ENCODE data around the gene PDIA2.
"Not testable (repeated sequence)": the region's sequence is repeated elsewhere in the genome, so short reads cannot be mapped to it uniquely, and the experiment has no call there.

PDIA2 gene, protein sequence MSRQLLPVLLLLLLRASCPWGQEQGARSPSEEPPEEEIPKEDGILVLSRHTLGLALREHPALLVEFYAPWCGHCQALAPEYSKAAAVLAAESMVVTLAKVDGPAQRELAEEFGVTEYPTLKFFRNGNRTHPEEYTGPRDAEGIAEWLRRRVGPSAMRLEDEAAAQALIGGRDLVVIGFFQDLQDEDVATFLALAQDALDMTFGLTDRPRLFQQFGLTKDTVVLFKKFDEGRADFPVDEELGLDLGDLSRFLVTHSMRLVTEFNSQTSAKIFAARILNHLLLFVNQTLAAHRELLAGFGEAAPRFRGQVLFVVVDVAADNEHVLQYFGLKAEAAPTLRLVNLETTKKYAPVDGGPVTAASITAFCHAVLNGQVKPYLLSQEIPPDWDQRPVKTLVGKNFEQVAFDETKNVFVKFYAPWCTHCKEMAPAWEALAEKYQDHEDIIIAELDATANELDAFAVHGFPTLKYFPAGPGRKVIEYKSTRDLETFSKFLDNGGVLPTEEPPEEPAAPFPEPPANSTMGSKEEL

DNA sequence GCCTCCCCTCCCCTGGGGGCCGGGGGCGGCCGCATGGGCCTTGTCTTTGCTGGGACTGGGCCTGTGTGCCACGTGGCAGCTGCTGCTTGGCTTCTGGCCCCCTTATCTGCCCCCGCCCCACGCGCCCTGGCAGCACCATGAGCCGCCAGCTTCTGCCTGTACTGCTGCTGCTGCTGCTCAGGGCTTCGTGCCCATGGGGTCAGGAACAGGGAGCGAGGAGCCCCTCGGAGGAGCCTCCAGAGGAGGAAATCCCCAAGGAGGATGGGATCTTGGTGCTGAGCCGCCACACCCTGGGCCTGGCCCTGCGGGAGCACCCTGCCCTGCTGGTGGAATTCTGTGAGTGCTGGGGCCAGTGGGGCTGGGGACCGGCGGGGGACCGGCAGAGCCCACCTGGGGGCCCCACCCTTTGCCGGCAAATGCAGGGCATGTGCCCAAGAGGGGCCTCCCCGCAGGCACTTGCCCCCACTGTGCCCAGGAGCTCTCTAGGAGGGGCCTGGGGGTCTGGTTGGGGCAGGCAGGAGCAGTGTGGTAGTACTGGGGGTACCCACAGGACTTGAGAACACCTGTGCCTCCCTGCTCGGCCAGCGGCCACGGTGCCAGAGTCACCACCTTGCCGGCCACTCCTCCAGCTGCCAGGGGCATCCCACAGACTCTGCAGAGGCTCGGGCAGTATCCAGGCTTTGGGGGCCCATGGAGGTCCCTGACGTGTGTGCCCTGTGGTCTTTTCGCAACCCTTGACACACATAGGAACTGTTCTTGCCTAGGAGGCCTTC is at the start of gene PDIA2:
Gene PDIA2 (plus strand): TSS at position 132 of the 773 bp plus-strand sequence. CDS start 6 bp downstream, at position 138.
- DNase-seq (ENCODE audit: low read depth, low spot score), result no peak

DNA sequence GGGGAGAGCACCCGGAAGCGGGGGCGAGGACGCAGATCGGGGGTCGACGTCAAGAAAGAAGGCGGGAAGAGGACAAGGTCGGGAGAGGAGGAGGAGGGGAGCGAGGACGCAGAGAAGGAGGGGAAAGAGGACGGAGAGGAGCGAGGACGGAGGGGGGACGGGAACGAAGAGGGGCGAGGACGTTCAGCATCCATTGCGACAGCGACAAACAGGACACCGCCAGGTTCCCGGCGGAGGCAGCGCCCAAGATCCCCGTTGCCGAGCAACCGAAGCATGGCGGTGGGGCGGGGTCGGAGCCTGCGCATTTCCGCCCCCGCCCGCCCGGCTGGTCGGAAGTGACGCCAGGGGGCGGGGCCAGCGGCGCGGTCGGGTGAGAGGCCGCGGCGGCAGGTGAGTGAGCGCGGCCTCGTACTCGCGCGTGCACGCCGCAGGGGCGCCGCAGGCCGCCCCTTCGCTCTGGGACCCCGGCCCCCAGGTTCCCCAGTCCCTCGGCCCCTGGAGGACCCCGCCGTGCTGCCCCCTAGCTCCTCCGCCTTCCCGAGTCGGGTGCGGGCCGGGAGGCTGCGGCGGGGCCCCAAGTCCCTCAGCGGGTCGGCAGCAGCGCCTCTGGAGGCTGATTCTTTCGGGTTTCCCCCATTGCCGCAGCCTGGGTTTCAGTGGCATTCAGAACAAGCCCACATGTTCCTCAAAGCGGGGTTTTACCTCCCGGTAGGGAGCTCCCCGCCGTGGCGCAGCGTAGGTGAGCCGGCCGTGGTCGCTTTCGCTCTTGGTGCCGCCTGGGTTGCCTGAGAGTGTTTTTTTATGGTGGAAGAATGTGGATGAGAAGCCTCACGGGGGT is 48.3 kb upstream of the PDIA2 start, which contains the start of gene FAM234A:
Gene FAM234A (plus strand): TSS at position 354 of the 838 bp plus-strand sequence. CDS start 19,593 bp downstream, outside the sequence.
- DNase-seq (ENCODE audit: low read depth, low spot score), result peak; percentile 89

DNA sequence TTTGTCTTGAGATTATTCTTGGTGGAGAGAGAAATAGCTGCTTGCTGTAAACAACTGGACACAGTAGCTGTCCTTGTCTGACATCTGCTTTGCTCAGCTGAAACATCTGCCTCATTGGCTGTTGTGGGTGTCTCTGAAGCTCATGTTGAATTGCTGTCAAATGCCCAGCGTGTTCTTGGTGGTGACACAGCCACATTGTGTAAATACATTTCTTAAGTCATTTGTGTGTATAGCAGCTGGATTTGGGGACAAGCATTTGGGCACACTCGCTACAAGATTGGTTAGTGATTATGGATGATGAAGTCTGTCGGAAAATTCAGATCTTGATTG is 43.1 kb upstream of the PDIA2 start:
- DNase-seq (ENCODE audit: low read depth, low spot score), result no peak

DNA sequence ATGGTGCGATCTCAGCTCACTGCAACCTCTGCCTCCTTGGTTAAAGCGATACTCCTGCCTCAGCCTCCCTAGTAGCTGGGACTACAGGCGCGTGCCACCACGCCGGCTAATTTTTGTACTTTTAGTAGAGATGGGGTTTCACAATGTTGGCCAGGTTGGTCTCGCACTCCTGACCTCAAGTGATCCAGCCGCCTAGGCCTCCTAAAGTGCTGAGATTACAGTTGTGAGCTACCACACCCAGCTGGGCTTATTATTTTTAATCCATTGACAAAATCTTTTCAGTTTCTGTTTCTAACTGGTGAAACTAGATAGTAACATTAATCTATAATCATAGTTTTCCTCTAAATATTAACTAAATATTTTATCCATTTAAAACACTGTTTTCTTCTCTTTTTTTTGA is 42.4 kb upstream of the PDIA2 start:
- DNase-seq (ENCODE audit: low read depth, low spot score), result no peak

DNA sequence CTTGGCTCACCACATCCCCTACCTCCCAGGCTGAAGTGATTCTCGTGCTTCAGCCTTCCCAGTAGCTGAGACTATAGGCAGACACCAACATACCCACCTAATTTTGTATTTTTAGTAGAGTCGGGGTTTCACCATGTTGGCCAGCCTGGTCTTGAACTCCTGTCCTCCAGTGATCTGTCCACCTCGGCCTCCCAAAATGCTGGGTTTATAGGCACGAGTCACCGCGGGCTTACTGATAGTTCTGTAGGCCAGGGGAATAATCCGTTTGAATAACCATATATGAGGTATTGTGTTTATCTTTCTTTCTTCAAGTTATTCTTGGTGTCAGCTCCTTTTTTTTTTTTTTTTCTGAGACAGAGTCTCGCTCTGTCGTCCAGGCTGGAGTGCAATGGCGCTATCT is 40.7 kb upstream of the PDIA2 start:
- DNase-seq (ENCODE audit: low read depth, low spot score), result no peak

DNA sequence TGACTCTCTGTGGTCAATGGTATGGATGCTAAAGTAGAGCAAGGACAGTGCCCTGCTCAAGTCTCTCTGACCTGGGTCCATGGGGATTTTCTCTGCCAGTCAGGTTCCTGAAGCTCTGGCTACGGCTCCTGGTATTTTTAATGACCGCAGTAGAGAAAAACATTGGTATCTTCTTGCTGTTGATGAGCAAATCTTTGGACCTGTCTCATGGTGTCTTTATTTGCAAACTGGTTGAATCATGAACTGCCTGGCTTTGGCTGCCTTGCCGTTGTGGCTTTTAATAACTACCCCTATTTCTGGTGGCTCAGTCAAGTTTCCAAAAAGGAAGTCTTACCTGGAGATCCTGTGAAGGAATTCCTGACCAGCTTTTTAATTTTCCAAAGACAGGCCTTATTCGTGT is 39.6 kb upstream of the PDIA2 start:
- no peak for DNase-seq (ENCODE audit: low read depth, low spot score)

DNA sequence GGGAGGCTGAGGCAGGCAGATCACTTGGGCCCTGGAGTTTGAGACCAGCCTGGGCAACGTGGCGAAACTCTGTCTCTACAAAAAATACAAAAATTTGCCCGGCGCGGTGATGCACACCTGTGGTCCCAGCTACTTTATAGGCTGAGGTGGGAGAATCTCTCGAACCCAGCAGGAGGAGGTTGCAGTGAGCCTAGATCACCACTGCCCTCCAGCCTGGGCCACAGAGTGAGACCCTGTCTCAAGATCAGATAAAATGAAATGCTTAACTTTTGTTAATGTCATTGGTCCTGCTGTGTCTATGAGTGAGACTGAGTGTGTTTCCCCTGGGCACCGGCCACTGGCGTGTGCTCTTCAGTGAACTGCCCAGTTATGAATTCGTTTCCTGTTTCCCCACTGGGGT is 37.9 kb upstream of the PDIA2 start:
- DNase-seq (ENCODE audit: low read depth, low spot score), result no peak

DNA sequence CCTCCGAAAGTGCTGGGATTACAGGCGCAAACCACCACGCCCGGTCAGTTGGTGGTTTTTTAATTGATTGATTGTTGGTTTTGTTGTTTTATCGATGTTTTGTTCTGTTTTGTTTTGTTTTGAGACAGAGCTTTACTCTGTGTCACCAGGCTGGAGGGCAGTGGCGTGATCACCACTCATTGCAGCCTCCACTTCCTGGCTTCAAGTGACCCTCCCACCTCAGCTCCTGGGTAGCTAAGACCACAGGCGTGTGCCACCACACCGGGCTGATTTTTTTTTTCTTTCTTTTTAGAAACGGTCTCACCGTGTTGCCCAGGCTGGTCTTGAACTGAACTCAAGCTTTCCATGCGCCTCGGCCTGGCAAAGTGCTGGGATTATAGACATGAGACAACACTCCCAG is 35.9 kb upstream of the PDIA2 start:
- no peak for DNase-seq (ENCODE audit: low read depth, low spot score)

DNA sequence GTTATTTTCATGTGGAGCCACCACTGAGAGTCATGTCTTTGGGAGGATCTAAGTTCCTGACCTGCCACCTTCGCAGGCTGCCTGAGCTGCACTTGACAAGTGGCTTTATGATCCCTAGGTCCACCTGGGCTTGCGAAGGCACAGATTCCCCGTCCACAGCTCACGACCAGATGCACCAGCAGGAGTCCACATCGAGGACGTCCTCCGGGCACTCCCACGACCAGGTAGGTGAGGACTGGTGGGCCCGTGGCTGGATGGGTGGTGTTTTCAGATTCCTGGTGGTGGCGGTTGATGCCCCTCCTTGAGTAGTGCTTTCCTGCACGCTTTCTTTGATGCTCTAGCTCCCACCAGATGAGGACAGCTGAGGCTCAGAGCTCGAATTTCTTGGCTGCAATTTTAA is 33.5 kb upstream of the PDIA2 start:
- DNase-seq (ENCODE audit: low read depth, low spot score), result no peak

DNA sequence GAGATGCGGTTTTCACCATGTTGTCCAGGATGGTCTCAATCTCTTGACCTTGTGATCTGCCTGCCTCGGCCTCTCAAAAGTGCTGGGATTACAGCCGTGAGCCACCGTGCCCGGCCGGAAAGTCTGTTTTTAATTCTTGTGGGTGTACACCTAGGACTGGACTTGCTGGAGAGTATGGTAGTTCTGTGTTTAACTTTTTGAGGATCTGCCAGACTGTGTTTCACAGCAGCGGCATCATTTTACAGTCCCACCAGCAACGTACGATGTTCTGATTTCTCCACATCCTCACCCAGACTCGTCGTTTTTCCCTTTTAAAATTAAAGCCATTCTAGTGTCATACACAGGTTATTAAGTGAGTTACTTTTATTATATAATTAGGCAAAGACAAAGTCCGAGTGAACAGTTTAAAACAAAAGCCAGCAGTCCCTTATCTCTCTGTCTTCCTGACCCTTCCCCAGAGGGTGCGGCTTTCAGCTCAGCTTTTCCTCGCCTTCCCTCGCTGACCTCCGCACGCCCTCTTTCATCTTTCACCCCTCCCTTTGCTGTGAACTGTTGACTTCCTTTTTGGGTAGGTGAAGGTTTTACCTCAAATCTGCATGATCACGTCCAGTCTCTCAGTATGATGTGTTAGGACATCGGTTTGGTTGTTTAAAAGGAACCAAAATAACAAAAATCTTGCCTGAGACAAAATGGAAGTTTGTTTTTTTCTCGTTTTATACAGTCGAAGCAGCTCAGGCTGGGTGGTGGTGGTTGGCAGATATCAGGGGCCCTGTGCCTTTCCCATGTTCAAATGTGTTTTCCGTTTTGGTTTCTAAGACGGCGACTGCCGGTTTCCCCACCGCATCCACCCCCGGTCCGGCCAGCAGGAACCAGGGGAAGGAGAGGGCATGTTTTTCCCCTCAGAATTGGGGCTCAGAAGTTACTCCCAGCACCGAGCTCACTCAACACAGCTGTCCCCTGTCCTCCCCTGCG is 30.3 kb upstream of the PDIA2 start:
- no peak for DNase-seq (ENCODE audit: low read depth, low spot score)

DNA sequence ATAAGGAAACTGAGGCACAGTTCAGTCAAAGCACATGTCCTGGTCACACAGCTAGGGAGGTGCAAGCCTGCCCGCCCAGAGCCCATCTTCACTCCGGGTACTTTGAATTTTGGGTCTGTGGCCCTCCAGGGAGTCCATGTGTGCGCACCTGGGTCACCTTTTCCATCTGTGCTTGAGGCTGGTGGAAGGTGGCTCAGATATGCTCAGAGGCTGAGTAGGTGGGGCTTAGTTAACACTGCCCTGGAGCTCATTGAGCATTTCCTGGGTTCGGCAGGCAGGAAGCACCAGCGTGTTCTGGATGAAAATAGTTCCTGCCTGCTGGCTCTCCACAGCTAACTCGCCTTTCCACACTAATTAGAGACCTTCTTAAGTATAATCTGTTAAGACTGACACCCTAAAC is 29.1 kb upstream of the PDIA2 start:
- no peak for DNase-seq (ENCODE audit: low read depth, low spot score)

DNA sequence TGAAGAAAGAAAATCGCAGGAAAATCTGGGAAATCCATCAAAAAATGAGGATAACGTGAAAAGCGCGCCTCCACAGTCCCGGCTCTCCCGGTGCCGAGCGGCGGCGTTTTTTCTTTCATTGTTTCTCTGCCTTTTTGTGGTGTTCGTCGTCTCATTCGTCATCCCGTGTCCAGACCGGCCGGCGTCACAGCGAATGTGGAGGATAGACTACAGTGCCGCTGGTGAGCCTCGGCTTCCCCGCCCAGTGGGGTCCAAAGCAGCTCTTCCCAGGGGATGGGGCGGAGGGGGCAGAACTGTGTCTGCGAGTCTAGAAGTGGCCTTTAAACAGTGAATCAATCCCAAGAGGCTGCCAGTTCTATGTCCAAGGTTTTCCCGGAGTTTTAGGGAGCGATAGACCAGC is 28.5 kb upstream of the PDIA2 start:
- DNase-seq (ENCODE audit: low read depth, low spot score), result no peak

DNA sequence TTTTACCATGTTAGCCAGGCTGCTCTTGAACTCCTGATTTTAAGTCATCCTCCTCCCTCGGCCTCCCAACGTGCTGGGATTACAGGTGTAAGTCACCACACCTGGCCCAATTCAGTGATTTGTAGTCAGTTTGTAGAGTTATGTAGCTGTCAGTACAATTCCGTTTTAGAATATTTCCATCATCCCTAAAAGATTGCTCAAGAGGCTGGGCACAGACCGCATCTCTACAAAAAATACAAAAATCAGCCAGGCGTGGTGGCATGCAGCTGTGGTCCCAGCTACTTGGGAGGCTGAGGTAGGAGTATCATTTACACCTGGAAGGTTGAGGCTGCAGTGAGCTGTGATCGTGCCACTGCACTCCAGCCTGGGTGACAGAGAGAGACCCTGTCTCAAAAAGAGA is 27.8 kb upstream of the PDIA2 start:
- no peak for DNase-seq (ENCODE audit: low read depth, low spot score)

DNA sequence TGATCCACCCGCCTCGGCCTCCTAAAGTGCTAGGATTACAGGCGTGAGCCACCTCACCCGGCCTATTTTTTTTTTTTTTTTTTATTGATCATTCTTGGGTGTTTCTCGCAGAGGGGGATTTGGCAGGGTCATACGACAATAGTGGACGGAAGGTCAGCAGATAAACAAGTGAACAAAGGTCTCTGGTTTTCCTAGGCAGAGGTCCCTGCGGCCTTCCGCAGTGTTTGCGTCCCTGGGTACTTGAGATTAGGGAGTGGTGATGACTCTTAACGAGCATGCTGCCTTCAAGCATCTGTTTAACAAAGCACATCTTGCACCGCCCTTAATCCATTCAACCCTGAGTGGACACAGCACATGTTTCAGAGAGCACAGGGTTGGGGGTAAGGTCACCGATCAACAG is 24.9 kb upstream of the PDIA2 start:
- DNase-seq (ENCODE audit: low read depth, low spot score), result not testable (repeated sequence)

DNA sequence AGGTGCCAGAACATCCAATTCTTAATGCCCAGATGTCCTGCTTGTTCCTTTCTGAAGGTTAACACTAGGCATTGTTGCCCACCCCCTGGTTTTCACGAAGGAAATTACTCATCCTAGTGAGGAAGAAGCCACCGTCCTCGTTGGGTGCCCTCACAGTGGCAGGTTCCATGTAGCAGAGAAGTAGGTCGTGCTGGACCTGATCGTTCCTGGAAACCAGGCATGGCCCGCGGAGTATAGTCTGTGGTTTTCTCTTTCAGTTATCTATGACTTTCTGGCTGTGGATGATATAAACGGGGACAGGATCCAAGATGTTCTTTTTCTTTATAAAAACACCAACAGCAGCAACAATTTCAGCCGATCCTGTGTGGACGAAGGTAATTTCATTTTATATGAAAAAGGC is 23.7 kb upstream of the PDIA2 start:
- no peak for DNase-seq (ENCODE audit: low read depth, low spot score)

DNA sequence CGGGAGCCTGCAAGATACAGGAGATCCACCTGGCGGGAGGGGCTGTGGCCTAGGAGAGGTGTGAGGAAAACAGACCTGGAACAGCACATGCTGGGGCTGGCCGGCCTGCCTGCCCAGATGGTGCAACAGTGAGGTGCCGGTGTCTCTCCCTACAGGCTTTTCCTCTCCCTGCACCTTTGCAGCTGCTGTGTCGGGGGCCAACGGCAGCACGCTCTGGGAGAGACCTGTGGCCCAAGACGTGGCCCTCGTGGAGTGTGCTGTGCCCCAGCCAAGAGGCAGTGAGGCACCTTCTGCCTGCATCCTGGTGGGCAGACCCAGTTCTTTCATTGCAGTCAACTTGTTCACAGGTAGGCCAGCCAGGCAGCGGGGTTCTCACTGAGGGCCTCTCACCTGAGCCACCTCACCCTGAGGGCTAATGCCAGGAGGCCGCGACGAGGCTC is 23.1 kb upstream of the PDIA2 start:
- no peak for DNase-seq (ENCODE audit: low read depth, low spot score)

DNA sequence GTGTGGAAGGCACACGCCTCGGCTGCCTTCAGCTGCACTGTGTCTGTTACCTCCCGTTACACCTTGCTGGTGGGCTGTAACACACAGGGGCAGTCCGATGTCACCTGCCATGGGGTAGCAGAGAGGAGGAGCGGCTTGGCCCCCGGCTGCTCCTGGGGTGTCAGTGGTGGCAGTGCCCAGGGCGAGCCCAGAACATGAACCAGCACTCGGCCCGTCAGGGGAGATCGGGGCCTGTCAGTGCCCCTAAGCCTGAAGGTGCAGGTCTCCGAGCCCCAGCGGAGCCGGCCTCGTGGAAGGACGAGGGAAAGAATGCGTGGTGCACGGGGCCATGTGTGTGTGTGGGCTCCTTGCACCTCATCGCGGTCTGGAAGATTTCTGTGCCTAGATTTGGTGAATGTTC is 22.6 kb upstream of the PDIA2 start:
- DNase-seq (ENCODE audit: low read depth, low spot score), result no peak

DNA sequence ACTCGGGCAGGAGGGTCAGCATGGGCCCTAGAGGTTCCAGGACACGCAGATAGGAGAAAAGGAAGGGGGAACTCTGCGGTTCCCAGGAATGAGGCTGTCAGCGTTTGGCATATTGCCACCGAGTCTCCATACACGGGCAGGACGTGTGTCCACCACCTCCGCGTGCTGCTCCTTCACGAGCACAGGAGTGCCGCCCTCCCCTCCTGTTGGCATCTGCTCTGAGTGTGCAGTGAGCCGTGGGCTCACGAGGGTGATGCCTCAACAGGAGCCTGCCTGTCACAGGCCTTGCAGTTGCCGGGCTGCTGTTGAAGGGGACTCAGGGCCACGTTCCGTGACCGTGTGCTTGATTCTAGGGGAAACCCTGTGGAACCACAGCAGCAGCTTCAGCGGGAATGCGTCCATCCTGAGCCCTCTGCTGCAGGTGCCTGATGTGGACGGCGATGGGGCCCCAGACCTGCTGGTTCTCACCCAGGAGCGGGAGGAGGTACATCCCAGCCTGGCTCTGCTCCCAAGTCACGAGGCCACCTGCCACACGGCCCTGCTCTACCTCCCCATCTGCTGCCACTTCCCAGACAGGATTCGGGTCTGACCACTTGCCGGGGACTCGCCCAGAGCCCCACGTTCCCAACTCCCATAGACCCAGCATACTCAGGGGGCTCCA is 21.8 kb upstream of the PDIA2 start:
- no peak for DNase-seq (ENCODE audit: low read depth, low spot score)

DNA sequence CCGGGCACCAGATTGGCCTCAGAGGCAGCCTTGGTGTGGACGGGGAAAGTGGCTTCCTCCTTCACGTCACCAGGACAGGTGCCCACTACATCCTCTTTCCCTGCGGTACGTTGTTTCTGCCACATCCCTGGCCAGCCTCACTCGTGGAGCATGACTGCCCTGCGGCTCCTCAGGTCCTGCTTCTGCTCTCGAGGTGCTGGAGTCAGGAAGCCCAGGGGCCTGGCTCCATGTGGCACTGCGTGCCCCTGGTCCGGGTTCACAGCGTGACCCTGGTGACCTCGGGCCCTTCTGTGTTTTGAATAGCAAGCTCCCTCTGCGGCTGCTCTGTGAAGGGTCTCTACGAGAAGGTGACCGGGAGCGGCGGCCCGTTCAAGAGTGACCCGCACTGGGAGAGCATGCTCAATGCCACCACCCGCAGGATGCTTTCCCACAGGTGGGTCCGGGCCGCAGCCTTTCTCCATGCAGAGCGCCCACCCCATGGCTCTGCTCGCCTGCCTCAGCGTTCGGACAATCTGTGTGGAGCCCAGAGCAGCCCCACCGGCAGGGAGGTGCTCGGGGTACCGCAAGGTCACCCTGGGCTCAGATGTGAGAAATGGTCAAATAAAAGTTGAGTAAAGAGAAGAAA is 20.7 kb upstream of the PDIA2 start:
- DNase-seq (ENCODE audit: low read depth, low spot score), result no peak

All from activated CD4-positive, CD25-positive, alpha-beta regulatory T cell treated with anti-CD3 and anti-CD28 coated beads, Interleukin-2, amount 50 U/mL, for 16 hours (primary cell).